Osteoblast (primary cell): ENCODE measurements around the gene DPP8. TPM values are rescaled to one million over a fixed set of nuclear protein-coding genes. Genes with fewer than 3 reads are reported as not detected.
"Not testable (repeated sequence)": the region's sequence is repeated elsewhere in the genome, so short reads cannot be mapped to it uniquely, and the experiment has no call there.

Experiments used
- DNase-seq: peaks from one replicate; pipeline ENCODE4 v3.0.0; 2011; ENCODE audit warnings: low spot score, mixed read lengths; ENCODE audit not compliant: insufficient read length; ENCODE audit errors: missing footprints
- H2AFZ ChIP-seq: 2 replicates; pipeline ENCODE4 v1.6.0; 2011; ENCODE audit warnings: mild to moderate bottlenecking, low read length
- H3K27ac ChIP-seq: 2 replicates; pipeline ENCODE4 v1.5.1; 2011; ENCODE audit warnings: mild to moderate bottlenecking, low read depth, low read length, moderate library complexity
- H3K27me3 ChIP-seq: 2 replicates; pipeline ENCODE4 v1.6.0; 2012; ENCODE audit warnings: mild to moderate bottlenecking, control low read depth, inconsistent platforms, low read length, moderate library complexity; ENCODE audit not compliant: insufficient read depth
- H3K36me3 ChIP-seq: 2 replicates; pipeline ENCODE4 v1.5.1; 2011; ENCODE audit warnings: mild to moderate bottlenecking, low read length, control low read depth, moderate library complexity; ENCODE audit not compliant: insufficient read depth
- H3K4me1 ChIP-seq: 2 replicates; pipeline ENCODE4 v1.5.1; 2011; ENCODE audit warnings: mild to moderate bottlenecking, low read length, control low read depth, moderate library complexity; ENCODE audit not compliant: insufficient read depth
- H3K4me2 ChIP-seq: 2 replicates; pipeline ENCODE4 v1.6.0; 2011; ENCODE audit warnings: mild to moderate bottlenecking, low read length; ENCODE audit not compliant: insufficient read depth
- H3K4me3 ChIP-seq: fragments of 200-600 bp; sonication (generic); 3 replicates; pipeline ENCODE4 v1.5.1; 2012; ENCODE audit warnings: mild to moderate bottlenecking, low read length, inconsistent platforms; ENCODE audit not compliant: insufficient read depth
- H3K79me2 ChIP-seq: 2 replicates; pipeline ENCODE4 v1.6.0; 2012; ENCODE audit warnings: mild to moderate bottlenecking, low read length, control low read depth, inconsistent platforms; ENCODE audit not compliant: insufficient read depth
- H3K9me3 ChIP-seq: 2 replicates; pipeline ENCODE4 v1.5.1; 2011; ENCODE audit warnings: low read depth, low read length, control low read depth
- H4K20me1 ChIP-seq: 2 replicates; pipeline ENCODE4 v1.6.0; 2012; ENCODE audit warnings: mild to moderate bottlenecking, low read length, control low read depth; ENCODE audit not compliant: insufficient read depth
- CTCF ChIP-seq: IDR thresholded peaks from 2 replicates; pipeline ENCODE4 v1.5.1; 2011; ENCODE audit warnings: mild to moderate bottlenecking, low read depth, low read length, moderate library complexity; ENCODE audit errors: extremely low read depth
- total RNA-seq: library from RNA; depleted of rRNA; stranded (reverse); fragments of >200 nt; gene quantifications from 2 replicates; pipeline ENCODE4 v1.2.3, GENCODE V29; 2012

DPP8 gene
- total RNA-seq, 1 donor = 40.9 TPM

GRCh38 chr15:65551183-65551582 is 33.7 kb upstream of the DPP8 start:
- no peak for DNase-seq
- Histone ChIP-seq H3K4me1 (peaks cover 7% of the 10 kb centered on the region), H3K36me3 (peaks cover under 1% of the 10 kb centered on the region), H3K9me3 (no peaks in the 10 kb centered on the region), H3K27me3 (no peaks in the 10 kb centered on the region), H3K4me2 (peak overlapping the region; percentile 59), H4K20me1 (peaks cover 10% of the 10 kb centered on the region), H2AFZ (no peak overlapping the region), H3K79me2 (peaks cover 57% of the 10 kb centered on the region), H3K27ac (peak overlapping the region; percentile 1), H3K4me3 (no peak overlapping the region)
- no peak for TF ChIP-seq CTCF

- Histone ChIP-seq H3K9me3 (no peaks in the 10 kb centered on the region), H3K27ac (peak overlapping the region; percentile 45), H2AFZ (no peak overlapping the region), H3K4me2 (peak overlapping the region; percentile 59), H3K4me3 (peak overlapping the region; percentile 15), H3K36me3 (no peaks in the 10 kb centered on the region), H3K79me2 (peaks cover 61% of the 10 kb centered on the region), H3K4me1 (peaks cover 7% of the 10 kb centered on the region), H4K20me1 (peaks cover 10% of the 10 kb centered on the region), H3K27me3 (no peaks in the 10 kb centered on the region)
- TF ChIP-seq CTCF = no peak
- DNase-seq = no peak
Observed at GRCh38 chr15:65550681-65551098, 33.2 kb upstream of the DPP8 start.

GRCh38 chr15:65549288-65549687 is 31.8 kb upstream of the DPP8 start:
- Histone ChIP-seq H3K79me2 (peaks cover 63% of the 10 kb centered on the region), H4K20me1 (peaks cover 10% of the 10 kb centered on the region)

GRCh38 chr15:65547841-65548240 is 30.4 kb upstream of the DPP8 start:
- Histone ChIP-seq H3K4me2 (no peak overlapping the region), H3K79me2 (peaks cover 60% of the 10 kb centered on the region), H3K27ac (no peak overlapping the region), H3K9me3 (no peaks in the 10 kb centered on the region), H3K4me1 (peaks cover 7% of the 10 kb centered on the region), H2AFZ (no peak overlapping the region), H4K20me1 (peaks cover 8% of the 10 kb centered on the region), H3K27me3 (no peaks in the 10 kb centered on the region), H3K4me3 (no peak overlapping the region), H3K36me3 (no peaks in the 10 kb centered on the region)
- DNase-seq = no peak
- no peak for TF ChIP-seq CTCF

More at GRCh38 chr15:65549288-65549687, 31.8 kb upstream of the DPP8 start:
- H3K27me3 ChIP-seq, H3K9me3 ChIP-seq, H3K4me2 ChIP-seq, DNase-seq, H3K4me3 ChIP-seq, H3K36me3 ChIP-seq, H3K4me1 ChIP-seq, H3K27ac ChIP-seq, H2AFZ ChIP-seq: not testable (repeated sequence)
